Upper lobe of right lung (tissue), 1 donor: ENCODE data around the gene CDK5RAP2. TPM values are rescaled to one million over a fixed set of nuclear protein-coding genes. Genes with fewer than 3 reads are reported as not detected.

Experiments
- ATAC-seq: fragments of 200-7000 bp; cut with Tn5 transposase; one replicate; pipeline ENCODE4 v1.9.1; 2020; ENCODE audit warnings: mild to moderate bottlenecking, moderate library complexity
- DNase-seq: peaks from one replicate; pipeline ENCODE4 v3.0.0-alpha.2; 2020
- H3K27ac ChIP-seq: fragments of 200-600 bp; one replicate; pipeline ENCODE4 v1.8.0; 2022
- H3K27me3 ChIP-seq: fragments of 200-600 bp; one replicate; pipeline ENCODE4 v1.8.0; 2022; ENCODE audit warnings: mild to moderate bottlenecking
- H3K36me3 ChIP-seq: fragments of 200-600 bp; one replicate; pipeline ENCODE4 v1.8.0; 2022
- H3K4me1 ChIP-seq: fragments of 200-600 bp; one replicate; pipeline ENCODE4 v1.8.0; 2022
- H3K4me3 ChIP-seq: fragments of 200-600 bp; one replicate; pipeline ENCODE4 v1.8.0; 2022; ENCODE audit warnings: mild to moderate bottlenecking
- H3K9me3 ChIP-seq: fragments of 200-600 bp; one replicate; pipeline ENCODE4 v1.8.0; 2022
- intact Hi-C: fragments of 100-400 bp; cut with DNase I; formaldehyde crosslinking; loops from one replicate; pipeline ENCODE4 v1.11.0; 2022
- total RNA-seq: library from RNA; stranded (reverse); fragmentation: NEBNext Ultra II Directional; extraction: Animal tissue kit (Norgen Biotek cat#: 25700); gene quantifications from one replicate; pipeline ENCODE4 v1.2.1, GENCODE V29; 2021
- TF ChIP-seq, protein P1 (sequence below): fragments of 200-600 bp; IDR thresholded peaks from one replicate; pipeline ENCODE4 v1.8.0; 2022; ENCODE audit warnings: antibody characterized with exemption
- donor health status: DM: no; HTN: yes; CAD: no; lungs with severe emphysema.

The CDK5RAP2 gene
- total RNA-seq, 1 donor from 2014 or later: 54.2 TPM

DNA sequence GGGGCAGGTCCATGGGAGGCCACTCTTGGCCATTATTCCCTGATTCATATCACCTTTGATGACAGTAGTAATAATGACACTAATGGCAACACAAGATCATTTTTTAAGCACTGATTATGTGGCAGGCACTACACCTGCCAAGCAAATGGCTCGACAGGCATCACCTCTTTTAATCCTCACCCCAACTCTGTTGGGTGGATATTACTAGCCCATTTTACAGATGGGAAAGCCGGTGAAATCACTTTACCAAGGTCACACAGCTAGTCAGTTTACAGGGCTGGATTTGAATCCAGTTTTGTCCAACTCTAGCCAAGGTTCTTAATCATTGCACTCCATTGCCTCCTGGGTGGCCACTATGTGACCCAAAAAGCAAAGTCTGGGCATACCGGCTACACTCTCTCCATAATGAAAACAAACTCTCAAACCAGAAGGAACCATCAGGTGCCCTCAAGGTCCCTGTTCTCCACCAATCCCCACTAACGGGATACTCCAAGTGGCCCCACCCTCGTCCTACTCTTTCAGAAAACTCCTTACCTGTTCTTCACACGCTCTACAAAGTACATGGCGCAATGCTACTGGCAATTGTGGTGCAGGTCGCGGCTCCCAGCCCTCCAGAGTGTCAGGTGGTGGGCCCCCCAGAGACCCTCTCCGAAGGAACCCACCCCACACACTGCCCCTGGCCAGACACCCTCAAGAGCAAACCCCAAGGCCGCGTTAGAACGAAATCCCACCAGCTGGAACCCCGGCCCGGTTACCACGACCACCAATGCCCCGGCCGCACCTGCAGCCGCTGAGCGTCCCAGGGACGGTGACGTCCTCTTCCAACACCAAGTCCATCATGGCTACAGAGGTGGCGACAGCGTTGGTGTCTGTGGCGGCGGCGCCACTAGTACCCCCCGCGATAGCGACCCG is 572 bp downstream of the CDK5RAP2 start:
- H3K36me3 ChIP-seq: no peaks in the 10 kb centered on the region
- peak; percentile 62 for ATAC-seq
- peak overlapping the region; percentile 80 for H3K27ac ChIP-seq
- H3K27me3 ChIP-seq: no peaks in the 10 kb centered on the region
- no peaks in the 10 kb centered on the region for H3K9me3 ChIP-seq
- peaks cover 13% of the 10 kb centered on the region for H3K4me1 ChIP-seq
- peak overlapping the region; percentile 91 for H3K4me3 ChIP-seq
- TF ChIP-seq, protein P1, sequence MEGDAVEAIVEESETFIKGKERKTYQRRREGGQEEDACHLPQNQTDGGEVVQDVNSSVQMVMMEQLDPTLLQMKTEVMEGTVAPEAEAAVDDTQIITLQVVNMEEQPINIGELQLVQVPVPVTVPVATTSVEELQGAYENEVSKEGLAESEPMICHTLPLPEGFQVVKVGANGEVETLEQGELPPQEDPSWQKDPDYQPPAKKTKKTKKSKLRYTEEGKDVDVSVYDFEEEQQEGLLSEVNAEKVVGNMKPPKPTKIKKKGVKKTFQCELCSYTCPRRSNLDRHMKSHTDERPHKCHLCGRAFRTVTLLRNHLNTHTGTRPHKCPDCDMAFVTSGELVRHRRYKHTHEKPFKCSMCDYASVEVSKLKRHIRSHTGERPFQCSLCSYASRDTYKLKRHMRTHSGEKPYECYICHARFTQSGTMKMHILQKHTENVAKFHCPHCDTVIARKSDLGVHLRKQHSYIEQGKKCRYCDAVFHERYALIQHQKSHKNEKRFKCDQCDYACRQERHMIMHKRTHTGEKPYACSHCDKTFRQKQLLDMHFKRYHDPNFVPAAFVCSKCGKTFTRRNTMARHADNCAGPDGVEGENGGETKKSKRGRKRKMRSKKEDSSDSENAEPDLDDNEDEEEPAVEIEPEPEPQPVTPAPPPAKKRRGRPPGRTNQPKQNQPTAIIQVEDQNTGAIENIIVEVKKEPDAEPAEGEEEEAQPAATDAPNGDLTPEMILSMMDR: no peak
- intact Hi-C loops: no loop called here
- DNase-seq: no peak

DNA sequence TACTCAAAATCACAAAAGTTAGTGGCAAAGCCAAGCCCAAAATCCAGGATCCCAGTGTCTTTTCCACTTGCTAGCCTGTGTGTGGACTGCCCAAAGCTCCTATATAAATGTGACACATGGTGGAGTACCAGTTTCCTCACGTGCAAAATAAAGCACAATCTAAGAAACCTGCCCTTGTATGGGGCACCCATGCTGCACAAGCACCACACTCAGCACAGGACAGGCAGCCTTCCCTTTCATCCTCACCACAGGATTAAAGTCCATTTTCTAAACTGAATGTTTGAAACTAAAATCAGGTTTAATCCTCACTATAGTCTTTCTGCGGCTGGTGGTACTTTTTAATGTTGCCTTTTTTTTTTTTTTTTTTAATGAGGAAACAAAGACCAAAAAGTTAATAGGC is 5.5 kb downstream of the CDK5RAP2 start:
- ATAC-seq: no peak
- H3K4me1 ChIP-seq: peaks cover 28% of the 10 kb centered on the region
- TF ChIP-seq, protein P1: no peak
- no peaks in the 10 kb centered on the region for H3K9me3 ChIP-seq
- peaks cover 22% of the 10 kb centered on the region for H3K36me3 ChIP-seq
- no peaks in the 10 kb centered on the region for H3K27me3 ChIP-seq
- no peak overlapping the region for H3K27ac ChIP-seq
- no peak overlapping the region for H3K4me3 ChIP-seq
- DNase-seq: no peak
- intact Hi-C loops: no loop called here

DNA sequence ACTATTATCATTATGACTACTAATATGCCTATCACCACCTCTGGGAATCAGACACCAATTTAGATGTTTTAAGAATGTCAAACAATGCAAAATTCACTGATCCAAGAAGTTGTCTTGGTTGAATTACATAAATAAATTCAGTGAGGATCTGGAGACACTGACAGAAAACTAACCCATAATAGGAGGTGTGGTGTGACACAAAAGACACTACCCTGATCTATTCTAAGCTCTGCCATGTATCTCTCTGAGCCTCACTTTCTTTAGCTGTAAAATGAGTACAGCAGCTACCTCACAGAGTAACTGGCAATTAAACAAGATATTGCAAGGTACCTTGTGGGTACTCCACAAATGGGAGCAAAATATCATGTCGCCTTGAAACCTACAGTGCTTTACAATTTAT is 7.5 kb downstream of the CDK5RAP2 start:
- TF ChIP-seq, protein P1: no peak
- ATAC-seq: no peak
- Histone ChIP-seq H3K36me3 (peaks cover 42% of the 10 kb centered on the region), H3K4me1 (peaks cover 16% of the 10 kb centered on the region), H3K4me3 (no peak overlapping the region), H3K27ac (no peak overlapping the region), H3K9me3 (no peaks in the 10 kb centered on the region), H3K27me3 (no peaks in the 10 kb centered on the region)
- intact Hi-C loops: no loop called here
- no peak for DNase-seq

DNA sequence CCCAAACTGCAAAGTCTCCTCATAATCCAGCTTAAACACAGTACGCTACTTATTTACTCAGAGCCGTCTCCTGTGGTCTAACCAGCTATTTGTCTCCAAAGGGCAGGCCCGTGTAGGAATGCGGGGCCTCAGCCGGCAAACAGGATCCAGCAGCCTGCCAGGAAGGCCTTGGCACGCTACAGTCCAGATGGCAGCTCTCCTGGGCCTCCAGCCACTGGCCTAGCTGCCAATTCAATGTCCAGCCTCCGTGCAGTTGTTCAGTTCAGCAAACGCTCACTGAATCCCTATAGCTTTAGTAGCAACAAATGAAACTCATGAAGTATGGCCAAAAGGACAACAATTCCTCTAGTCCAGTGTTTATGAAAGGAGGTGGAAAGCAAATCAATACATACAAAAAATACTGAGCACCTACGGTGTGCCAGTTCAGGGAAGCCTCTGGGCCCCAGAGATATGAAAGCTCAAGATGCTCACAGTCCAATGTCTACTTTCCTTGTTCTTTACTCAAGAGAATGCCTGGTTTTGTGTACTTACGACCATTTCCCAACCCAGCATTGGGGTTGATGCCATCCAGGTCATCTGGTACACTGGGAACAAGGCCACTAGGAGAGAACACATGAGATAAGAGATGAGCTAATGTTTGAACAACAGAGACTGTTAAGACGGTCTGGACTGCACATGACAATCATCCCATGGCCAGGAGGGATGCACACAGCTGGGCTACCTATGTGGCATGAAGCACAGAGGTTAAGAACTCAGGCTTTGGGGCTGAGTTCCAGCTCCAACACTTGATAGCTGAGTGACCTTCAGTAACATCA is 8.3 kb downstream of the CDK5RAP2 start:
- Histone ChIP-seq H3K4me3 (no peak overlapping the region), H3K36me3 (peaks cover 48% of the 10 kb centered on the region), H3K4me1 (peaks cover 16% of the 10 kb centered on the region), H3K9me3 (no peaks in the 10 kb centered on the region), H3K27me3 (no peaks in the 10 kb centered on the region), H3K27ac (peak overlapping the region; percentile 7)
- DNase-seq: peak; percentile 69
- TF ChIP-seq, protein P1: no peak
- intact Hi-C loops: no loop called here
- ATAC-seq: peak; percentile 84

DNA sequence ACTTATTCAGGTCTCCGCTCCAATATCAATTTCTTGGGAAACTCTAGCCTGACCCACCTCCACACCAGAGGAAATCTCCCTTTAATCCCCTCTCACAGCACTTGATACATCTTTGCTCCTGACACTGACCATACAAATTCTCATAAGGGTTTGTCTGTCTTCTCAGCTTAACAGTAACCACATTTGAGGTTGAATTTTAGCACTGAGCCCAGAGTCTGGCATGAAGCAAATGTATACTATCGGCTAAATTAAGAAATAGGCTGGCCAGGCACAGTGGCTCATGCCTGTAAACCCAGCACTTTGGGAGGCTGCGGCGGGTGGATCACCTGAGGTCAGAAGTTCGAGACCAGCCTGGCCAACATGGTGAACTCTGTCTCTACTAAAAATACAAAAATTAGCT is 9.7 kb downstream of the CDK5RAP2 start:
- Histone ChIP-seq H3K4me3 (no peak overlapping the region), H3K27ac (no peak overlapping the region), H3K9me3 (no peaks in the 10 kb centered on the region), H3K36me3 (peaks cover 61% of the 10 kb centered on the region), H3K4me1 (peaks cover 16% of the 10 kb centered on the region), H3K27me3 (no peaks in the 10 kb centered on the region)
- TF ChIP-seq, protein P1: no peak
- DNase-seq (no peak), ATAC-seq (no peak)
- intact Hi-C loops: no loop called here
